CD14-positive monocyte (primary cell): Measurements from ENCODE around the gene DHX15. TPM values are rescaled to one million over a fixed set of nuclear protein-coding genes. Genes with fewer than 3 reads are reported as not detected.

Source experiments
- DNase-seq, 3 donors: peaks; one replicate each; pipeline ENCODE4 v3.0.0-alpha.2; 2011 to 2022
- H2AFZ ChIP-seq: 2 replicates; pipeline ENCODE4 v1.6.0; 2012; ENCODE audit warnings: mild to moderate bottlenecking, low read depth, low read length, inconsistent platforms; ENCODE audit not compliant: insufficient read depth, poor library complexity, severe bottlenecking
- H3K27ac ChIP-seq, 2 donors: 1 replicate in 1 of 2; 2 replicates in 1 of 2; pipeline ENCODE4 v1.5.1; 2012 to 2013; ENCODE audit warnings: low read length in 2 of 2, control low read depth in 1 of 2, inconsistent platforms in 1 of 2, low read depth in 1 of 2, mild to moderate bottlenecking in 1 of 2
- H3K27me3 ChIP-seq, 2 donors: one replicate each; pipeline versions ENCODE4 v1.6.0 to v1.6.1; 2011 to 2013; ENCODE audit warnings: low read length in 2 of 2; ENCODE audit not compliant: control insufficient read depth in 2 of 2, insufficient read depth in 2 of 2
- H3K36me3 ChIP-seq, 2 donors: replicated peaks in 1 of 2; 1 replicate in 1 of 2; 2 replicates in 1 of 2; pipeline versions ENCODE4 v1.5.1 to v1.6.1; 2012 to 2013; ENCODE audit warnings: low read length in 2 of 2, control low read depth in 1 of 2, inconsistent platforms in 1 of 2, mild to moderate bottlenecking in 1 of 2; ENCODE audit not compliant: insufficient read depth in 2 of 2, control insufficient read depth in 1 of 2
- H3K4me1 ChIP-seq, 2 donors: 1 replicate in 1 of 2; 2 replicates in 1 of 2; pipeline versions ENCODE4 v1.5.1 to v1.6.1; 2012 to 2013; ENCODE audit warnings: low read length in 2 of 2, control low read depth in 1 of 2, inconsistent platforms in 1 of 2, mild to moderate bottlenecking in 1 of 2, moderate library complexity in 1 of 2; ENCODE audit not compliant: insufficient read depth in 2 of 2, control insufficient read depth in 1 of 2
- H3K4me2 ChIP-seq: replicated peaks from 2 replicates; pipeline ENCODE3; 2012; ENCODE audit warnings: low read length, moderate library complexity, mild to moderate bottlenecking; ENCODE audit not compliant: poor library complexity, severe bottlenecking; ENCODE audit errors: extremely low read depth
- H3K4me3 ChIP-seq, 3 experiments: fragments of 200-600 bp in 1 of 3; sonication (generic) in 1 of 3; replicated peaks in 1 of 3; 1 replicate in 2 of 3; 2 replicates in 1 of 3; pipeline ENCODE4 v1.5.1; 2011 to 2013; ENCODE audit warnings: low read length in 3 of 3, mild to moderate bottlenecking in 3 of 3, control low read depth in 2 of 3, low read depth in 2 of 3, inconsistent platforms in 1 of 3, moderate library complexity in 1 of 3
- H3K79me2 ChIP-seq: 2 replicates; pipeline ENCODE4 v1.6.0; 2012; ENCODE audit warnings: mild to moderate bottlenecking, control low read depth, inconsistent platforms, low read length, moderate library complexity; ENCODE audit not compliant: insufficient read depth
- H3K9ac ChIP-seq: 2 replicates; pipeline ENCODE4 v1.6.0; 2017; ENCODE audit warnings: low read length, mild to moderate bottlenecking; ENCODE audit not compliant: insufficient read depth, poor library complexity, severe bottlenecking
- H3K9me3 ChIP-seq, 2 donors: replicated peaks in 1 of 2; 1 replicate in 1 of 2; 2 replicates in 1 of 2; pipeline versions ENCODE4 v1.5.1 to v1.6.1; 2012 to 2013; ENCODE audit warnings: low read length in 2 of 2, control low read depth in 1 of 2; ENCODE audit not compliant: control insufficient read depth in 1 of 2, insufficient read depth in 1 of 2
- H4K20me1 ChIP-seq: 2 replicates; pipeline ENCODE4 v1.6.0; 2012; ENCODE audit warnings: mild to moderate bottlenecking, low read length, control low read depth, moderate library complexity; ENCODE audit not compliant: insufficient read depth
- H3K27ac Mint-ChIP-seq, 7 donors: one replicate each; pipeline ENCODE4 v1.8.0; 2020; ENCODE audit warnings: mild to moderate bottlenecking in 7 of 7, mixed read lengths in 7 of 7, moderate library complexity in 6 of 7, inconsistent platforms in 2 of 7
- H3K27me3 Mint-ChIP-seq, 3 donors: one replicate each; pipeline ENCODE4 v1.8.0; 2021 to 2022; ENCODE audit warnings: low read depth in 3 of 3, mild to moderate bottlenecking in 3 of 3, mixed read lengths in 3 of 3, moderate library complexity in 3 of 3, inconsistent platforms in 1 of 3
- H3K36me3 Mint-ChIP-seq, 2 donors: one replicate each; pipeline ENCODE4 v1.8.0; 2020; ENCODE audit warnings: mixed read lengths in 2 of 2, inconsistent platforms in 1 of 2, mild to moderate bottlenecking in 1 of 2
- H3K4me1 Mint-ChIP-seq: one replicate; pipeline ENCODE4 v1.8.0; 2020; ENCODE audit warnings: mild to moderate bottlenecking, mixed read lengths
- H3K4me3 Mint-ChIP-seq, 2 donors: one replicate each; pipeline ENCODE4 v1.8.0; 2020; ENCODE audit warnings: mild to moderate bottlenecking in 2 of 2, mixed read lengths in 2 of 2, moderate library complexity in 1 of 2
- H3K9me3 Mint-ChIP-seq, 7 donors: one replicate each; pipeline ENCODE4 v1.8.0; 2020 to 2022; ENCODE audit warnings: mixed read lengths in 7 of 7, mild to moderate bottlenecking in 6 of 7, moderate library complexity in 6 of 7, inconsistent platforms in 2 of 7
- CTCF ChIP-seq: fragments of 200-600 bp; IDR thresholded peaks from one replicate; pipeline ENCODE4 v1.8.0; 2022; ENCODE audit warnings: antibody characterized with exemption, mild to moderate bottlenecking
- WGBS: methylation state at CpG from one replicate; pipeline ENCODE4 v1.1.5; 2013; ENCODE audit warnings: missing lambda C conversion rate; ENCODE audit not compliant: insufficient coverage; 5-methylcytosine and 5-hydroxymethylcytosine counted together
- intact Hi-C, 2 donors: fragments of 100-400 bp; cut with micrococcal nuclease; formaldehyde crosslinking; loops; one replicate each; pipeline versions ENCODE4 v1.15.0 to v1.15.1; 2023
- polyA plus RNA-seq, 3 donors: library from polyadenylated mRNA; depleted of rRNA in 1 of 3; unstranded in 2 of 3; stranded (reverse) in 1 of 3; fragments of 300-500 nt in 2 of 3; fragments of >200 nt in 1 of 3; fragmentation: Illumina TruSeq in 2 of 3; gene quantifications; 1 replicate in 2 of 3; 2 replicates in 1 of 3; pipeline ENCODE4 v1.2.3, GENCODE V29; 2012 to 2021

Gene DHX15
- polyA plus RNA-seq, 3 donors = 27.2 to 77.7 (median 37.5) TPM

DNA sequence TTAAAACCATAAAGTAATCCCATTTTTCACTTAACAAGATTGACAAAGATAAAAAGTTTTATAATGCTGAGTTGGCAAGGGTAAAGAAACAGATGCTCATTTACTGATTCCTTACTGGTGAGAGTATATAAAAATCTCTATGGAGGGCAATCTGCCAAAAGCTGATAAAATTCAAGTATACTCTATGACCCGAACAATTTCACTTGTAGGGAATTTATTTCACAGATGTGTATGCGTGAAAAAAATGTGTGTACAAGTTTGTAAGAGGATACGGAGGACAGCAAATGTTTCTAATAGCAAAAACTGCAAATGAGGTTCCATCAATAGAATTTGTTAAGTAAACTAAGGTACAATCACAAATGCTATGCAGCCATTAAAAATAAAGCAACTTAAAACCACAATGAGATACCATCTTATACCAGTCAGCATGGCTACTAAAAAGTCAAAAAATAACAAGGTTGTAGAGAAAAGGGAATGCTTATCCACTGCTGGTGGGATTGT lies 23.4 kb downstream of the DHX15 start:
- no peaks in the 10 kb centered on the region for H3K27me3 ChIP-seq
- peak overlapping the region in 1 of 7 donors; percentile 26 for H3K27ac Mint-ChIP-seq
- no peak overlapping the region for H3K27ac ChIP-seq
- H3K36me3 ChIP-seq = peaks cover 12 to 63% of the 10 kb centered on the region in 2 donors
- no CpG with 5 or more reads among the region's 3 CpGs for WGBS
- H3K9ac ChIP-seq = no peak overlapping the region
- H3K4me1 ChIP-seq = no peaks in the 10 kb centered on the region
- intact Hi-C loops = no loop called here
- H3K36me3 Mint-ChIP-seq = peaks cover 41 to 53% of the 10 kb centered on the region in 2 donors
- no peak overlapping the region for H3K4me3 Mint-ChIP-seq
- H3K4me1 Mint-ChIP-seq = peaks cover 23% of the 10 kb centered on the region
- H3K4me3 ChIP-seq = no peak overlapping the region
- DNase-seq = no peak
- H4K20me1 ChIP-seq = peaks cover 100% of the 10 kb centered on the region
- no peak overlapping the region for H3K4me2 ChIP-seq
- no peaks in the 10 kb centered on the region for H3K9me3 ChIP-seq
- no peaks in the 10 kb centered on the region for H3K27me3 Mint-ChIP-seq
- peaks cover 0 to 2% (median 0%) of the 10 kb centered on the region in 7 donors for H3K9me3 Mint-ChIP-seq
- H2AFZ ChIP-seq = no peak overlapping the region
- peaks cover 100% of the 10 kb centered on the region for H3K79me2 ChIP-seq
- TF ChIP-seq CTCF = no peak

DNA sequence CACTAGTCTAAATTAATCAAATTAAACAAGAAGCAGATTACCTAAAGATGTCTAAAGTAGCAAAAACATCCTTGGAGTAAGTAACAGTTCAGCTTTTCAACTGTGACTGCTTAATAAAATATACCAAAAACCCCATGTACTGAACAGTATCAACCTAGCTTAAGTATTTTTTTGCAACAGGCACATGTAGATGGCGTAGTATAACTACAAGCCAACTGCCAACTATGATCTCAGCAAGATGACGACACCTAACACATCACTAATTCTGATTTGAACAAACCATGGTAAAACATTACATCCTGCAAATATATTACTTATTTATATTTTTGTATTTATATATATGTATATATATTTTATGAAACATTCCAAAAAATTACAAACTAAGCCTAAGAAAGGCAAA lies 24.5 kb downstream of the DHX15 start:
- no peaks in the 10 kb centered on the region for H3K27me3 Mint-ChIP-seq
- no peak overlapping the region for H2AFZ ChIP-seq
- H3K4me1 Mint-ChIP-seq = peaks cover 23% of the 10 kb centered on the region
- H3K9ac ChIP-seq = no peak overlapping the region
- WGBS = 86% methylated on average over 1 of the region's 2 CpGs
- H3K36me3 ChIP-seq = peaks cover 15 to 60% of the 10 kb centered on the region in 2 donors
- no peaks in the 10 kb centered on the region for H3K4me1 ChIP-seq
- H3K9me3 Mint-ChIP-seq = peaks cover 0 to 2% (median 0%) of the 10 kb centered on the region in 7 donors
- H3K27me3 ChIP-seq = no peaks in the 10 kb centered on the region
- peak overlapping the region in 1 of 2 donors; percentile 26 for H3K27ac ChIP-seq
- no peak for TF ChIP-seq CTCF
- DNase-seq = no peak
- no peak overlapping the region for H3K4me3 Mint-ChIP-seq
- intact Hi-C loops = no loop called here
- H3K79me2 ChIP-seq = peaks cover 100% of the 10 kb centered on the region
- no peak overlapping the region for H3K4me2 ChIP-seq
- H3K4me3 ChIP-seq = no peak overlapping the region
- no peak overlapping the region for H3K27ac Mint-ChIP-seq
- peaks cover 41 to 50% of the 10 kb centered on the region in 2 donors for H3K36me3 Mint-ChIP-seq
- H4K20me1 ChIP-seq = peaks cover 98% of the 10 kb centered on the region
- no peaks in the 10 kb centered on the region for H3K9me3 ChIP-seq
